Measurements from ENCODE around the gene SLC37A4. TPM values are rescaled to one million over a fixed set of nuclear protein-coding genes. Genes with fewer than 3 reads are reported as not detected.

SLC37A4 gene
- total RNA-seq, 2 experiments from 2014 or later, result 14.8 to 16.6 TPM

DNA sequence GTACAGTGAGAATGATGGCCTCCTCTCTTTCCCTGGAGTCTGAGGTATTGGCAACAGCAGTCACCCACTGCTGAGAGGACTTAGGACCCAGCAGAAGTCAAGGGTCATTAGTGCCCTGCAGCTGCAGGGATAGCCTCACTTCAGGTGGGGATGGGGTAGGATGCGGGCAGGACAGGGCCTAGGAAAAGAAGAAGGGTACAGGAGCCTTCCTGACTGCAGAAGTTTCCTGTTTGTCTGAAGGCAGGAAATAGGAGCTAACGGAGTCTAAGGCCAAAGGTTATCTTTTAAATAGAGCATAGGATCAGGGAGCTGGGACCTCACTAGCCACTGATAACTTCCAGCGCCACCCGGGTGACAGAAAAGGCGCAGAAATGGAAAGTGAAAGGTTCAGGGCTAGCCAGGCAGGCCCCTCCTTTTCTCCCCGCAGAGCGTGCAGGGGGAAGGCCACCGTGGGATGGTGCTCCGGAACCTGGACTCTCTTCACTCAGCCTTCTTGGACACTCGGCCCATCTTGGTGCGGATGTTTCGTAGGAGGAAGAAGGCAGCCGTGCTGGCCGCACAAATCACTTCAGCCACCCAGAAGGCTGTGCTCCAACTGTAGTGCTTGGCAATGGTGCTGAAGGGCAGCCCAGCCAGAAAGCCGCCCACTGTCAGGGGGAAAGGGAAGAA is 6.1 kb downstream of the SLC37A4 start:
- Histone ChIP-seq H3K27ac (ENCODE audit: low read depth, low read length, poor library complexity, severe bottlenecking) (no peak overlapping the region), H3K4me2 (ENCODE audit: low read length) (no peak overlapping the region), H3K36me3 (ENCODE audit: insufficient read depth, low read length) (peaks cover 63% of the 10 kb centered on the region), H2AFZ (ENCODE audit: low read length) (no peak overlapping the region), H3K4me1 (ENCODE audit: insufficient read depth, low read length, poor library complexity, severe bottlenecking) (peaks cover 27% of the 10 kb centered on the region), H3K9me3 (ENCODE audit: low read length) (no peaks in the 10 kb centered on the region), H3K9me2 (ENCODE audit: insufficient read depth, low read length) (no peaks in the 10 kb centered on the region), H3K79me2 (ENCODE audit: insufficient read depth, low read depth, low read length) (peaks cover 28% of the 10 kb centered on the region), H4K20me1 (ENCODE audit: insufficient read depth, low read length) (peaks cover 8% of the 10 kb centered on the region; the same call in 1 of the 2 replicates), H3K4me3 (ENCODE audit: low read depth, low read length, poor library complexity, severe bottlenecking) (no peak overlapping the region)
- no TSS peak for BruUV-seq (replicated peaks)
- DNase-seq (ENCODE audit: low spot score), result no peak
- CTCF ChIA-PET (ENCODE audit: unreplicated experiment), result interaction anchor here (1.0 kb wide), 1 partner anchor 31 kb away, joined by 3 read pairs; no protein-coding TSS in a partner anchor
- TF ChIP-seq EZH2phosphoT487 (IDR thresholded peaks at IDR 0.05; ENCODE audit: borderline replicate concordance, low read depth, low read length), result no peak
- TF ChIP-seq, protein P1, sequence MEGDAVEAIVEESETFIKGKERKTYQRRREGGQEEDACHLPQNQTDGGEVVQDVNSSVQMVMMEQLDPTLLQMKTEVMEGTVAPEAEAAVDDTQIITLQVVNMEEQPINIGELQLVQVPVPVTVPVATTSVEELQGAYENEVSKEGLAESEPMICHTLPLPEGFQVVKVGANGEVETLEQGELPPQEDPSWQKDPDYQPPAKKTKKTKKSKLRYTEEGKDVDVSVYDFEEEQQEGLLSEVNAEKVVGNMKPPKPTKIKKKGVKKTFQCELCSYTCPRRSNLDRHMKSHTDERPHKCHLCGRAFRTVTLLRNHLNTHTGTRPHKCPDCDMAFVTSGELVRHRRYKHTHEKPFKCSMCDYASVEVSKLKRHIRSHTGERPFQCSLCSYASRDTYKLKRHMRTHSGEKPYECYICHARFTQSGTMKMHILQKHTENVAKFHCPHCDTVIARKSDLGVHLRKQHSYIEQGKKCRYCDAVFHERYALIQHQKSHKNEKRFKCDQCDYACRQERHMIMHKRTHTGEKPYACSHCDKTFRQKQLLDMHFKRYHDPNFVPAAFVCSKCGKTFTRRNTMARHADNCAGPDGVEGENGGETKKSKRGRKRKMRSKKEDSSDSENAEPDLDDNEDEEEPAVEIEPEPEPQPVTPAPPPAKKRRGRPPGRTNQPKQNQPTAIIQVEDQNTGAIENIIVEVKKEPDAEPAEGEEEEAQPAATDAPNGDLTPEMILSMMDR (conservative IDR thresholded peaks at IDR 0.05; ENCODE audit: low read length), result no peak
- intact Hi-C loops (cut with micrococcal nuclease; ENCODE audit: unreplicated experiment), result no loop called here
- POLR2A ChIA-PET, result interaction anchor here (0.5 to 0.8 kb wide), 2 partner anchors 14 to 27 kb away, joined by 3 to 4 read pairs; partner anchors contain the start of gene CENATAC

DNA sequence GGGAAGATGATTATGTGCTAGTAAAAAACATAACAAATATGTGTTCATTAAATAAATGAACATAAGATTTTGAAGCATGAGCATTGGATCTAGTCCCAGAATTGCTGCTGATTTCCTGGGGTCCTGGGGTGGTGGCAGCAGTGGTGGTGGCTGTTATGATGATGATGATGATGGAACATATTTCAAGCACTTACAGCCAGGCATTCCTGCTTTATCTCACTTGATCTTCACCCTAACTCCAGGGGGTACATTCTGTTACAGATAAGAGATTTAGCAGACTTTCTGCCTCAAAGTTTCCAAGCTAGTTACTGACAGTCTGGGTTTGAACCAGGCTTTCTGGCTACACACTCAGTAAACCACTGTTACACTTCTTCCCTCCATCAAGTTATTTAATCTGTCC is 6.9 kb downstream of the SLC37A4 start:
- Histone ChIP-seq H3K9me3 (ENCODE audit: low read length) (no peaks in the 10 kb centered on the region), H3K36me3 (ENCODE audit: insufficient read depth, low read length) (peaks cover 63% of the 10 kb centered on the region), H3K79me2 (ENCODE audit: insufficient read depth, low read depth, low read length) (peaks cover 37% of the 10 kb centered on the region), H3K4me2 (ENCODE audit: low read length) (no peak overlapping the region), H4K20me1 (ENCODE audit: insufficient read depth, low read length) (peaks cover 14% of the 10 kb centered on the region; the same call in 1 of the 2 replicates), H3K4me3 (ENCODE audit: low read depth, low read length, poor library complexity, severe bottlenecking) (no peak overlapping the region), H3K4me1 (ENCODE audit: insufficient read depth, low read length, poor library complexity, severe bottlenecking) (peaks cover 19% of the 10 kb centered on the region), H3K27ac (ENCODE audit: low read depth, low read length, poor library complexity, severe bottlenecking) (no peak overlapping the region), H3K9me2 (ENCODE audit: insufficient read depth, low read length) (no peaks in the 10 kb centered on the region), H2AFZ (ENCODE audit: low read length) (no peak overlapping the region)
- no peak for DNase-seq (ENCODE audit: low spot score)
- no TSS peak for BruUV-seq (replicated peaks)
- POLR2A ChIA-PET, result interaction anchor here (0.5 to 0.6 kb wide), 2 partner anchors 14 to 33 kb away, joined by 3 to 4 read pairs; no protein-coding TSS in a partner anchor
- CTCF ChIA-PET (ENCODE audit: unreplicated experiment), result no interaction called here
- intact Hi-C loops (cut with micrococcal nuclease; ENCODE audit: unreplicated experiment), result no loop called here
- TF ChIP-seq, protein P1 (conservative IDR thresholded peaks at IDR 0.05; ENCODE audit: low read length), result no peak
- TF ChIP-seq EZH2phosphoT487 (IDR thresholded peaks at IDR 0.05; ENCODE audit: borderline replicate concordance, low read depth, low read length), result no peak

DNA sequence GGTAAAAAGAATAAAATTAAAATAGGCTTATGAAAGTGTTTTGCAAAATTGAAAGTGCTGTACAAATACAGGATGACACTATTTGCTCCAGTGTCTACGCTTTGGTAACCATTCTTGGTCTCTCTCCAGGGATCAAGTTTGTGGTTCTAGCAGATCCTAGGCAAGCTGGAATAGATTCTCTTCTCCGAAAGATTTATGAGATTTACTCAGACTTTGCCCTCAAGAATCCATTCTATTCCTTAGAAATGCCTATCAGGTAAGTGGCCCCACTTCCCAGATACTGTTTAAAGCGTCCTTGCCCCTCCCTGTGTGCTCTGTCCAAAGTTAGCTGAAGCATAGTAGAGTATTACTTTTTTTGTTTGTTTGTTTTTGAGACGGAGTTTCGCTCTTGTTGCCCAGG is 9.0 kb downstream of the SLC37A4 start:
- intact Hi-C loops (cut with micrococcal nuclease; ENCODE audit: unreplicated experiment), result no loop called here
- Histone ChIP-seq H2AFZ (ENCODE audit: low read length) (no peak overlapping the region), H3K4me1 (ENCODE audit: insufficient read depth, low read length, poor library complexity, severe bottlenecking) (peaks cover 20% of the 10 kb centered on the region), H3K4me3 (ENCODE audit: low read depth, low read length, poor library complexity, severe bottlenecking) (no peak overlapping the region), H3K9me2 (ENCODE audit: insufficient read depth, low read length) (no peaks in the 10 kb centered on the region), H3K36me3 (ENCODE audit: insufficient read depth, low read length) (peaks cover 77% of the 10 kb centered on the region), H3K4me2 (ENCODE audit: low read length) (peak overlapping the region; percentile 13; the same call in 1 of the 2 replicates), H3K9me3 (ENCODE audit: low read length) (no peaks in the 10 kb centered on the region), H4K20me1 (ENCODE audit: insufficient read depth, low read length) (peaks cover 22% of the 10 kb centered on the region; the same call in 1 of the 2 replicates), H3K27ac (ENCODE audit: low read depth, low read length, poor library complexity, severe bottlenecking) (no peak overlapping the region), H3K79me2 (ENCODE audit: insufficient read depth, low read depth, low read length) (peaks cover 53% of the 10 kb centered on the region)
- TF ChIP-seq, protein P1 (conservative IDR thresholded peaks at IDR 0.05; ENCODE audit: low read length), result no peak
- no peak for TF ChIP-seq EZH2phosphoT487 (IDR thresholded peaks at IDR 0.05; ENCODE audit: borderline replicate concordance, low read depth, low read length)
- TSS peak; percentile 41 for BruUV-seq (replicated peaks)
- ChIA-PET CTCF (ENCODE audit: unreplicated experiment) (interaction anchor here (0.6 kb wide), 1 partner anchor 586 kb away, joined by 3 read pairs; no protein-coding TSS in a partner anchor), POLR2A (interaction anchor here (0.9 kb wide), 1 partner anchor 85 kb away, joined by 3 read pairs; the partner anchor contains the start of gene C2CD2L)
- no peak for DNase-seq (ENCODE audit: low spot score)
